Right atrium auricular region (tissue), 2 donors: ENCODE results near the gene FMNL3. TPM values are rescaled to one million over a fixed set of nuclear protein-coding genes. Genes with fewer than 3 reads are reported as not detected.
"Not testable (repeated sequence)": the region's sequence is repeated elsewhere in the genome, so short reads cannot be mapped to it uniquely, and the experiment has no call there.

Experiments used
- DNase-seq: peaks from one replicate; pipeline ENCODE4 v3.0.0-alpha.2; 2019; ENCODE audit warnings: low spot score
- H3K27ac ChIP-seq, 2 donors: fragments of 200-600 bp; sonication (generic); 1 replicate in 1 of 2; 2 replicates in 1 of 2; pipeline ENCODE4 v1.5.1; 2016 to 2019
- H3K27me3 ChIP-seq, 2 donors: fragments of 200-600 bp; sonication (generic); one replicate each; pipeline versions ENCODE4 v1.5.1 to v1.6.0; 2017 to 2019
- H3K36me3 ChIP-seq: fragments of 200-600 bp; sonication (generic); one replicate; pipeline ENCODE4 v1.5.1; 2016
- H3K4me1 ChIP-seq, 2 donors: fragments of 200-600 bp; sonication (generic); one replicate each; pipeline versions ENCODE4 v1.5.1 to v1.6.0; 2017 to 2019
- H3K4me3 ChIP-seq, 2 donors: fragments of 200-600 bp; sonication (generic); 1 replicate in 1 of 2; 2 replicates in 1 of 2; pipeline ENCODE4 v1.5.1; 2017 to 2019; ENCODE audit warnings: mild to moderate bottlenecking in 1 of 2, moderate library complexity in 1 of 2
- H3K9me3 ChIP-seq, 2 donors: fragments of 200-600 bp; sonication (generic); one replicate each; pipeline ENCODE4 v1.5.1; 2019
- CTCF ChIP-seq, 2 donors: fragments of 200-600 bp; sonication (generic); IDR thresholded peaks; one replicate each; pipeline ENCODE4 v1.5.1; 2019; ENCODE audit warnings: antibody characterized with exemption in 2 of 2
- total RNA-seq, 2 donors: library from RNA; depleted of rRNA; stranded (reverse); fragments of >200 nt; gene quantifications; one replicate each; pipeline ENCODE4 v1.1.0, GENCODE V29; 2016

FMNL3 gene
- total RNA-seq, 2 donors from 2014 or later, result 9.0 to 19.7 TPM

GRCh38 chr12:49612210-49612609 is 95.0 kb downstream of the FMNL3 start:
- TF ChIP-seq CTCF (IDR thresholded peaks at IDR 0.05), result no peak
- H3K4me3 ChIP-seq, result no peak overlapping the region
- H3K4me1 ChIP-seq, result no peaks in the 10 kb centered on the region
- H3K9me3 ChIP-seq, result no peaks in the 10 kb centered on the region
- no peaks in the 10 kb centered on the region for H3K36me3 ChIP-seq
- DNase-seq, result no peak
- no peak overlapping the region for H3K27ac ChIP-seq
- no peaks in the 10 kb centered on the region for H3K27me3 ChIP-seq

GRCh38 chr12:49610785-49611184 is 96.4 kb downstream of the FMNL3 start:
- not testable (repeated sequence) for H3K4me1 ChIP-seq, H3K9me3 ChIP-seq, H3K4me3 ChIP-seq, H3K36me3 ChIP-seq, H3K27ac ChIP-seq, DNase-seq, H3K27me3 ChIP-seq

GRCh38 chr12:49609875-49610154 is 97.4 kb downstream of the FMNL3 start:
- Histone ChIP-seq H3K36me3 (no peaks in the 10 kb centered on the region), H3K27ac (no peak overlapping the region), H3K4me1 (no peaks in the 10 kb centered on the region), H3K27me3 (no peaks in the 10 kb centered on the region), H3K4me3 (no peak overlapping the region), H3K9me3 (no peaks in the 10 kb centered on the region)
- TF ChIP-seq CTCF (IDR thresholded peaks at IDR 0.05), result no peak
- no peak for DNase-seq

GRCh38 chr12:49609059-49609874 is 97.9 kb downstream of the FMNL3 start:
- DNase-seq, result no peak
- Histone ChIP-seq H3K27me3 (no peaks in the 10 kb centered on the region), H3K27ac (no peak overlapping the region), H3K4me3 (no peak overlapping the region), H3K36me3 (no peaks in the 10 kb centered on the region), H3K4me1 (no peaks in the 10 kb centered on the region), H3K9me3 (no peaks in the 10 kb centered on the region)
- TF ChIP-seq CTCF (IDR thresholded peaks at IDR 0.05), result no peak

GRCh38 chr12:49605539-49605938 is 101.7 kb downstream of the FMNL3 start, which contains the start of gene FAM186B:
Gene FAM186B, minus strand, starts transcription at chr12:49605639. Its CDS starts 162 bp downstream, at chr12:49605477.
- H3K36me3 ChIP-seq, H3K27ac ChIP-seq, H3K27me3 ChIP-seq, H3K4me1 ChIP-seq, DNase-seq, H3K4me3 ChIP-seq, H3K9me3 ChIP-seq: not testable (repeated sequence)

GRCh38 chr12:49604856-49605255 is 102.3 kb downstream of the FMNL3 start:
- no peaks in the 10 kb centered on the region for H3K36me3 ChIP-seq
- DNase-seq, result no peak
- H3K4me3 ChIP-seq, result no peak overlapping the region
- no peaks in the 10 kb centered on the region for H3K27me3 ChIP-seq
- H3K27ac ChIP-seq, result no peak overlapping the region
- TF ChIP-seq CTCF (IDR thresholded peaks at IDR 0.05), result no peak
- H3K4me1 ChIP-seq, result no peaks in the 10 kb centered on the region
- H3K9me3 ChIP-seq, result no peaks in the 10 kb centered on the region

- no peak for TF ChIP-seq CTCF (IDR thresholded peaks at IDR 0.05)
- Histone ChIP-seq H3K27ac (no peak overlapping the region), H3K27me3 (no peaks in the 10 kb centered on the region), H3K9me3 (no peaks in the 10 kb centered on the region), H3K4me1 (no peaks in the 10 kb centered on the region), H3K4me3 (no peak overlapping the region), H3K36me3 (no peaks in the 10 kb centered on the region)
- no peak for DNase-seq
Measured at GRCh38 chr12:49603721-49604120, 103.5 kb downstream of the FMNL3 start.
